Measurements from ENCODE around the gene MORF4L1.
"Not testable (repeated sequence)": the region's sequence is repeated elsewhere in the genome, so short reads cannot be mapped to it uniquely, and the experiment has no call there.

DNA sequence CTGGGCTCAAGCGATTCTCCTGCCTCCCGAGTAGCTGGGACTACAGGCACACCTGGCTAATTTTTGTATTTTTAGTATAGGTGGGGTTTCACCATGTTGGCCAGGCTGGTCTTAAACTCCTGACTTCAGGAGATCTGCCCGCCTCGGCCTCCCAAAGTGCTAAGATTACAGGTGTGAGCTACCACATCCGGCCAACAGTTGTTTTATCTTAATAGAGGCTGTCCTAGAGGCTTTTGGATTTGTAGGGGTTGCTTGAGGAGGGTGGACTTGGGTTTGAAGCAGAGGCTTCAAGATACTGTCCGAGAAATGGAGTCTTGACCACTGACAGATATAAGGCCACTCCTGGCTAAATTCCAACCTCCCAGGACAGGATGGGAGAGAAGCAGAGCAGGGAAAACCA, 33.5 kb upstream of the MORF4L1 start:
- TF ChIP-seq, protein P1, sequence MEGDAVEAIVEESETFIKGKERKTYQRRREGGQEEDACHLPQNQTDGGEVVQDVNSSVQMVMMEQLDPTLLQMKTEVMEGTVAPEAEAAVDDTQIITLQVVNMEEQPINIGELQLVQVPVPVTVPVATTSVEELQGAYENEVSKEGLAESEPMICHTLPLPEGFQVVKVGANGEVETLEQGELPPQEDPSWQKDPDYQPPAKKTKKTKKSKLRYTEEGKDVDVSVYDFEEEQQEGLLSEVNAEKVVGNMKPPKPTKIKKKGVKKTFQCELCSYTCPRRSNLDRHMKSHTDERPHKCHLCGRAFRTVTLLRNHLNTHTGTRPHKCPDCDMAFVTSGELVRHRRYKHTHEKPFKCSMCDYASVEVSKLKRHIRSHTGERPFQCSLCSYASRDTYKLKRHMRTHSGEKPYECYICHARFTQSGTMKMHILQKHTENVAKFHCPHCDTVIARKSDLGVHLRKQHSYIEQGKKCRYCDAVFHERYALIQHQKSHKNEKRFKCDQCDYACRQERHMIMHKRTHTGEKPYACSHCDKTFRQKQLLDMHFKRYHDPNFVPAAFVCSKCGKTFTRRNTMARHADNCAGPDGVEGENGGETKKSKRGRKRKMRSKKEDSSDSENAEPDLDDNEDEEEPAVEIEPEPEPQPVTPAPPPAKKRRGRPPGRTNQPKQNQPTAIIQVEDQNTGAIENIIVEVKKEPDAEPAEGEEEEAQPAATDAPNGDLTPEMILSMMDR (IDR thresholded peaks at IDR 0.05), result not testable (repeated sequence)
- TF ChIP-seq POLR2A (IDR thresholded peaks at IDR 0.05), result not testable (repeated sequence)

Data from uterus (tissue), 2 donors.